Stomach (tissue), 4 donors: ENCODE data around the gene RPAP3.

Source experiments
- EP300 ChIP-seq: sonication (generic); formaldehyde crosslinking; IDR thresholded peaks from one replicate; pipeline ENCODE4 v1.6.1; 2017; ENCODE audit warnings: antibody characterized with exemption
- POLR2A ChIP-seq, 4 donors: fragments of 450-650 bp; IDR thresholded peaks; one replicate each; pipeline ENCODE4 v1.6.1; 2016; ENCODE audit warnings: antibody characterized with exemption in 4 of 4, control low read depth in 2 of 4, mild to moderate bottlenecking in 1 of 4, moderate library complexity in 1 of 4
- POLR2AphosphoS5 ChIP-seq, 3 donors: sonication (generic); formaldehyde crosslinking; IDR thresholded peaks; one replicate each; pipeline ENCODE4 v1.6.1; 2016; ENCODE audit warnings: antibody characterized with exemption in 3 of 3
- TF ChIP-seq, protein P1 (sequence below), 7 experiments: fragments of 450-650 bp in 4 of 7; fragments of 200-600 bp in 3 of 7; sonication (generic) in 3 of 7; IDR thresholded peaks; one replicate each; pipeline ENCODE4 v1.5.1; 2016 to 2019; ENCODE audit warnings: antibody characterized with exemption in 7 of 7, control low read depth in 2 of 7, mild to moderate bottlenecking in 1 of 7

DNA sequence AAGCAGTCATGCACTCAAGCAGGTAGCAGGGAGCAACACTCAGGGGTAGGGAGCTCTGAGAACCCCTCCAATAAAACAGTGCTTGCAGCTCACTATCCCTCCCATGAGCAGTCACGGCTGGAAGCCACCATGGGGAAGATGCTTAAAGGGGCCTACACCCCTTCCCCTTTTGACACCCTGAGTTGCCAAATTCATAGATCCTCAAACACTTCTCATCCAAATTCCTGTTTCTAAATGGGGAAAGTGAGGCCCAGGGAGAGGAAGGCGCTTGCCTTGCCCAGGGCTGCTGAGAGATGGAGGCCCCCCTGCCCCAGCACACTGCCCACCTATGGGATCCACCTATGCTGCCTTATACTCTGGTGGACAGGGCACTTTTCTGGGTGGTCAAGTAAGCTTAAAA lies 26.7 kb upstream of the RPAP3 start:
- TF ChIP-seq, protein P1, sequence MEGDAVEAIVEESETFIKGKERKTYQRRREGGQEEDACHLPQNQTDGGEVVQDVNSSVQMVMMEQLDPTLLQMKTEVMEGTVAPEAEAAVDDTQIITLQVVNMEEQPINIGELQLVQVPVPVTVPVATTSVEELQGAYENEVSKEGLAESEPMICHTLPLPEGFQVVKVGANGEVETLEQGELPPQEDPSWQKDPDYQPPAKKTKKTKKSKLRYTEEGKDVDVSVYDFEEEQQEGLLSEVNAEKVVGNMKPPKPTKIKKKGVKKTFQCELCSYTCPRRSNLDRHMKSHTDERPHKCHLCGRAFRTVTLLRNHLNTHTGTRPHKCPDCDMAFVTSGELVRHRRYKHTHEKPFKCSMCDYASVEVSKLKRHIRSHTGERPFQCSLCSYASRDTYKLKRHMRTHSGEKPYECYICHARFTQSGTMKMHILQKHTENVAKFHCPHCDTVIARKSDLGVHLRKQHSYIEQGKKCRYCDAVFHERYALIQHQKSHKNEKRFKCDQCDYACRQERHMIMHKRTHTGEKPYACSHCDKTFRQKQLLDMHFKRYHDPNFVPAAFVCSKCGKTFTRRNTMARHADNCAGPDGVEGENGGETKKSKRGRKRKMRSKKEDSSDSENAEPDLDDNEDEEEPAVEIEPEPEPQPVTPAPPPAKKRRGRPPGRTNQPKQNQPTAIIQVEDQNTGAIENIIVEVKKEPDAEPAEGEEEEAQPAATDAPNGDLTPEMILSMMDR (IDR thresholded peaks at IDR 0.05): no peak
- TF ChIP-seq POLR2AphosphoS5 (IDR thresholded peaks at IDR 0.05) (no peak), POLR2A (IDR thresholded peaks at IDR 0.05) (no peak), EP300 (no peak)
